Dendritic cell treated with granulocyte-macrophage colony-stimulating factor and Interleukin-4, amounts not matched to agents 40 ng/mL and 50 ng/mL, for 4 days (primary cell): ENCODE results near the gene HOXB5.

Source experiments
- H3K27ac Mint-ChIP-seq: one replicate; pipeline ENCODE4 v1.8.0; 2022; ENCODE audit warnings: mild to moderate bottlenecking, mixed read lengths
- H3K27me3 Mint-ChIP-seq: one replicate; pipeline ENCODE4 v1.8.0; 2022; ENCODE audit warnings: mild to moderate bottlenecking, mixed read lengths
- H3K36me3 Mint-ChIP-seq: one replicate; pipeline ENCODE4 v1.8.0; 2022; ENCODE audit warnings: low read depth, mixed read lengths
- H3K4me1 Mint-ChIP-seq: one replicate; pipeline ENCODE4 v1.8.0; 2022; ENCODE audit warnings: low read depth, mixed read lengths
- H3K4me3 Mint-ChIP-seq: one replicate; pipeline ENCODE4 v1.8.0; 2022; ENCODE audit warnings: mild to moderate bottlenecking, moderate library complexity, mixed read lengths
- H3K9me3 Mint-ChIP-seq: one replicate; pipeline ENCODE4 v1.8.0; 2022; ENCODE audit warnings: mixed read lengths
- intact Hi-C: fragments of 100-400 bp; cut with micrococcal nuclease; formaldehyde crosslinking; loops from one replicate; pipeline ENCODE4 v1.15.0; 2022

HOXB5 gene

GRCh38 chr17:48541577-48542113 lies 51.9 kb downstream of the HOXB5 start:
- Mint-ChIP-seq H3K4me1 (peaks cover 53% of the 10 kb centered on the region), H3K36me3 (peaks cover 20% of the 10 kb centered on the region), H3K9me3 (no peaks in the 10 kb centered on the region), H3K27me3 (peaks cover 75% of the 10 kb centered on the region), H3K27ac (peak overlapping the region; percentile 86), H3K4me3 (peak overlapping the region; percentile 75)
- intact Hi-C loops: loop anchor here (10.0 kb wide), 1 partner anchor 47 kb away; no protein-coding TSS in a partner anchor
